Esophagus squamous epithelium (tissue), 5 donors: ENCODE measurements around the gene ZZZ3. TPM values are rescaled to one million over a fixed set of nuclear protein-coding genes. Genes with fewer than 3 reads are reported as not detected.

Source experiments
- DNase-seq: peaks from one replicate; lab custom pipeline; 2025; lab: John Stamatoyannopoulos, UW
- H3K27ac ChIP-seq, 4 donors: fragments of 200-600 bp; sonication (generic); one replicate each; pipeline ENCODE4 v1.5.1; 2016 to 2019; ENCODE audit warnings: mild to moderate bottlenecking in 1 of 4
- H3K27me3 ChIP-seq, 4 donors: fragments of 200-600 bp; sonication (generic); 1 replicate in 3 of 4; 2 replicates in 1 of 4; pipeline versions ENCODE4 v1.5.1 to v1.6.0; 2017 to 2021; ENCODE audit warnings: antibody characterized with exemption in 1 of 4
- H3K36me3 ChIP-seq, 3 donors: fragments of 200-600 bp; sonication (generic); one replicate each; pipeline ENCODE4 v1.5.1; 2016 to 2019
- H3K4me1 ChIP-seq, 3 donors: fragments of 200-600 bp; sonication (generic); one replicate each; pipeline ENCODE4 v1.5.1; 2017 to 2019
- H3K4me3 ChIP-seq, 4 donors: fragments of 200-600 bp; sonication (generic); 1 replicate in 3 of 4; 2 replicates in 1 of 4; pipeline ENCODE4 v1.5.1; 2016 to 2019; ENCODE audit warnings: mild to moderate bottlenecking in 2 of 4, moderate library complexity in 1 of 4
- H3K9me3 ChIP-seq, 3 donors: fragments of 200-600 bp; sonication (generic); one replicate each; pipeline ENCODE4 v1.5.1; 2016 to 2019
- CTCF ChIP-seq, 6 experiments: fragments of 450-650 bp in 4 of 6; fragments of 200-600 bp in 2 of 6; sonication (generic) in 2 of 6; IDR thresholded peaks; one replicate each; pipeline ENCODE4 v1.5.1; 2016 to 2019; ENCODE audit warnings: antibody characterized with exemption in 6 of 6, mild to moderate bottlenecking in 4 of 6, moderate library complexity in 4 of 6
- POLR2A ChIP-seq, 4 donors: fragments of 450-650 bp; IDR thresholded peaks; one replicate each; pipeline ENCODE4 v1.6.1; 2017; ENCODE audit warnings: antibody characterized with exemption in 4 of 4, mild to moderate bottlenecking in 4 of 4, moderate library complexity in 3 of 4
- WGBS, 2 donors: methylation state at CpG; one replicate each; pipeline ENCODE4 v1.1.5; 2018; 5-methylcytosine and 5-hydroxymethylcytosine counted together
- intact Hi-C: fragments of 100-400 bp; cut with DNase I; formaldehyde crosslinking; loops from one replicate; pipeline ENCODE4 v1.15.0; 2022
- small RNA-seq, 4 donors: library from RNA; depleted of rRNA; stranded (forward); fragments of <200 nt; gene quantifications; one replicate each; pipeline ENCODE3, GENCODE V24; 2016
- total RNA-seq, 4 donors: library from RNA; depleted of rRNA; stranded (reverse); fragments of >200 nt; gene quantifications; one replicate each; pipeline ENCODE4 v1.1.0, GENCODE V29; 2016
- donor health status: DM: yes; HTN: yes; CAD: no.

The ZZZ3 gene
- total RNA-seq, 4 donors from 2014 or later = 25.3 to 65.6 (median 33.1) TPM

GRCh38 chr1:77639056-77639455, 43.4 kb downstream of the ZZZ3 start:
- TF ChIP-seq CTCF (IDR thresholded peaks at IDR 0.05) (no peak), POLR2A (IDR thresholded peaks at IDR 0.05) (no peak)

GRCh38 chr1:77636864-77637263, 45.6 kb downstream of the ZZZ3 start:
- TF ChIP-seq CTCF (IDR thresholded peaks at IDR 0.05) = no peak
- no peak for TF ChIP-seq POLR2A (IDR thresholded peaks at IDR 0.05)
- Histone ChIP-seq H3K4me3 (no peak overlapping the region), H3K4me1 (no peaks in the 10 kb centered on the region), H3K27ac (no peak overlapping the region), H3K9me3 (no peaks in the 10 kb centered on the region), H3K27me3 (no peaks in the 10 kb centered on the region), H3K36me3 (peaks cover 4 to 78% (median 5%) of the 10 kb centered on the region in 3 donors)
- intact Hi-C loops = no loop called here
- no peak for DNase-seq
- WGBS, 2 donors = 54 to 81% methylated on average over 4 of the region's 4 CpGs

More at GRCh38 chr1:77639056-77639455, 43.4 kb downstream of the ZZZ3 start:
- DNase-seq = no peak
- intact Hi-C loops = no loop called here
- WGBS, 2 donors = 48 to 61% methylated on average over 3 of the region's 3 CpGs
- H3K27ac ChIP-seq = no peak overlapping the region
- no peaks in the 10 kb centered on the region for H3K9me3 ChIP-seq
- peaks cover 0 to 59% (median 0%) of the 10 kb centered on the region in 3 donors for H3K36me3 ChIP-seq
- no peaks in the 10 kb centered on the region for H3K4me1 ChIP-seq
- no peak overlapping the region for H3K4me3 ChIP-seq
- no peaks in the 10 kb centered on the region for H3K27me3 ChIP-seq

Small RNAs within 50 kb of the gene (small RNA-seq; reads per million reads assigned to genes)
- gene RN7SL370P = 0 reads per million in 4 donors

Other genes with a start within 250 kb of the ZZZ3 start
- gene USP33, start 77.2 kb upstream of the ZZZ3 start, total RNA-seq = 10 to 100 TPM; 20.2 to 61.6 (median 34.3) TPM
- 10 to 100 TPM in 1 of 4 donors, 1 to 10 TPM in 3; 3.8 to 12.6 (median 7.5) TPM for gene MIGA1, start 97.0 kb upstream of the ZZZ3 start, total RNA-seq
- gene NEXN, start 206.0 kb upstream of the ZZZ3 start, total RNA-seq = 10 to 100 TPM in 2 of 4 donors, 1 to 10 TPM in 1, under 1 TPM in 1; 0.76 to 34.1 (median 8.2) TPM